ENCODE measurements around the gene DST. TPM values are rescaled to one million over a fixed set of nuclear protein-coding genes. Genes with fewer than 3 reads are reported as not detected.

The DST gene
- total and polyA plus RNA-seq, 8 donors, result 42.4 to 149 (median 72.4) TPM

- FAIRE-seq (peak; percentile 69), DNase-seq (no peak), ATAC-seq (no peak)
- H3K27me3 ChIP-seq, result no peaks in the 10 kb centered on the region
- H3K9me3 ChIP-seq, result no peaks in the 10 kb centered on the region
- 25 to 54% methylated on average over 2 of the region's 2 CpGs for WGBS, 2 donors
- peaks cover 0 to 21% (median 0%) of the 10 kb centered on the region in 3 donors for H3K36me3 ChIP-seq
- no peak for TF ChIP-seq CTCF (IDR thresholded peaks at IDR 0.05)
- H3K4me1 ChIP-seq, result peaks cover 0 to 28% (median 17%) of the 10 kb centered on the region in 3 donors
- H3K4me3 ChIP-seq, result no peak overlapping the region
- intact Hi-C loops (cut with DNase I), result no loop called here
- H3K27ac ChIP-seq, result no peak overlapping the region
Observed at GRCh38 chr6:56505512-56506260, 137.0 kb downstream of the DST start.

GRCh38 chr6:56501993-56502392 is 140.7 kb downstream of the DST start:
- H3K4me1 ChIP-seq, result peaks cover 0 to 22% (median 9%) of the 10 kb centered on the region in 3 donors
- intact Hi-C loops (cut with DNase I), result no loop called here
- peak in 1 of 4 donors; percentile 46 for ATAC-seq
- no peaks in the 10 kb centered on the region for H3K9me3 ChIP-seq
- DNase-seq, result no peak
- H3K4me3 ChIP-seq, result no peak overlapping the region
- FAIRE-seq, result no peak
- H3K36me3 ChIP-seq, result peaks cover 0 to 16% (median 3%) of the 10 kb centered on the region in 3 donors
- TF ChIP-seq CTCF (IDR thresholded peaks at IDR 0.05), result no peak
- no peaks in the 10 kb centered on the region for H3K27me3 ChIP-seq
- no peak overlapping the region for H3K27ac ChIP-seq

GRCh38 chr6:56499095-56499494 is 143.6 kb downstream of the DST start:
- DNase-seq, result no peak
- Histone ChIP-seq H3K9me3 (no peaks in the 10 kb centered on the region), H3K4me1 (peaks cover 0 to 12% (median 5%) of the 10 kb centered on the region in 3 donors), H3K36me3 (peaks cover 0 to 17% (median 3%) of the 10 kb centered on the region in 3 donors), H3K4me3 (no peak overlapping the region), H3K27me3 (no peaks in the 10 kb centered on the region), H3K27ac (no peak overlapping the region)
- no peak for FAIRE-seq
- no peak for ATAC-seq
- no peak for TF ChIP-seq CTCF (IDR thresholded peaks at IDR 0.05)
- intact Hi-C loops (cut with DNase I), result no loop called here

GRCh38 chr6:56497691-56498090 is 145.0 kb downstream of the DST start:
- ATAC-seq, result no peak
- WGBS, 2 donors, result 76 to 79% methylated on average over 3 of the region's 3 CpGs

More at GRCh38 chr6:56497691-56498090, 145.0 kb downstream of the DST start:
- Histone ChIP-seq H3K27me3 (no peaks in the 10 kb centered on the region), H3K36me3 (peaks cover 0 to 19% (median 3%) of the 10 kb centered on the region in 3 donors), H3K4me3 (no peak overlapping the region), H3K4me1 (peaks cover 0 to 12% (median 5%) of the 10 kb centered on the region in 3 donors), H3K27ac (no peak overlapping the region), H3K9me3 (no peaks in the 10 kb centered on the region)
- intact Hi-C loops (cut with DNase I), result no loop called here
- DNase-seq (no peak), FAIRE-seq (no peak)
- TF ChIP-seq CTCF (IDR thresholded peaks at IDR 0.05), result no peak
